Mucosa of stomach (tissue), 1 donor: ENCODE results near the gene TSPAN5.

ENCODE experiments used
- H3K27me3 ChIP-seq: one replicate; pipeline ENCODE4 v1.7.0; 2013; ENCODE audit warnings: mild to moderate bottlenecking, low read length; ENCODE audit not compliant: control insufficient read depth, insufficient read depth
- H3K36me3 ChIP-seq: one replicate; pipeline ENCODE4 v1.7.0; 2013; ENCODE audit warnings: low read length; ENCODE audit not compliant: control insufficient read depth, insufficient read depth
- H3K4me1 ChIP-seq: one replicate; pipeline ENCODE4 v1.7.0; 2013; ENCODE audit warnings: mild to moderate bottlenecking, low read length; ENCODE audit not compliant: control insufficient read depth, insufficient read depth
- H3K4me3 ChIP-seq: one replicate; pipeline ENCODE4 v1.7.0; 2013; ENCODE audit warnings: low read length
- H3K9ac ChIP-seq: one replicate; pipeline ENCODE4 v1.7.0; 2013; ENCODE audit warnings: mild to moderate bottlenecking, low read length, moderate library complexity
- H3K9me3 ChIP-seq: one replicate; pipeline ENCODE4 v1.7.0; 2013; ENCODE audit warnings: mild to moderate bottlenecking, low read length, moderate library complexity; ENCODE audit not compliant: control insufficient read depth
- donor health status: Pancreatic carcinoma.

Gene TSPAN5

GRCh38 chr4:98686847-98687246 is 28.4 kb upstream of the TSPAN5 start:
- Histone ChIP-seq H3K27me3 (no peaks in the 10 kb centered on the region), H3K4me1 (peaks cover 20% of the 10 kb centered on the region), H3K4me3 (no peak overlapping the region)

GRCh38 chr4:98686043-98686707 is 27.8 kb upstream of the TSPAN5 start:
- H3K9me3 ChIP-seq = no peaks in the 10 kb centered on the region
- no peaks in the 10 kb centered on the region for H3K36me3 ChIP-seq
- H3K4me3 ChIP-seq = no peak overlapping the region
- H3K4me1 ChIP-seq = peaks cover 20% of the 10 kb centered on the region
- H3K9ac ChIP-seq = no peak overlapping the region
- H3K27me3 ChIP-seq = no peaks in the 10 kb centered on the region

More at GRCh38 chr4:98686847-98687246, 28.4 kb upstream of the TSPAN5 start:
- no peaks in the 10 kb centered on the region for H3K36me3 ChIP-seq
- no peak overlapping the region for H3K9ac ChIP-seq
- H3K9me3 ChIP-seq = no peaks in the 10 kb centered on the region

GRCh38 chr4:98685225-98686042 is 27.0 kb upstream of the TSPAN5 start:
- Histone ChIP-seq H3K4me3 (no peak overlapping the region), H3K9me3 (no peaks in the 10 kb centered on the region), H3K4me1 (peaks cover 20% of the 10 kb centered on the region), H3K9ac (no peak overlapping the region), H3K36me3 (no peaks in the 10 kb centered on the region), H3K27me3 (no peaks in the 10 kb centered on the region)

GRCh38 chr4:98682719-98683118 is 24.3 kb upstream of the TSPAN5 start:
- no peak overlapping the region for H3K9ac ChIP-seq
- H3K36me3 ChIP-seq = no peaks in the 10 kb centered on the region
- no peak overlapping the region for H3K4me3 ChIP-seq
- peaks cover 20% of the 10 kb centered on the region for H3K4me1 ChIP-seq
- H3K9me3 ChIP-seq = no peaks in the 10 kb centered on the region
- H3K27me3 ChIP-seq = no peaks in the 10 kb centered on the region

GRCh38 chr4:98680806-98681205 is 22.4 kb upstream of the TSPAN5 start:
- H3K9me3 ChIP-seq = no peaks in the 10 kb centered on the region
- no peak overlapping the region for H3K4me3 ChIP-seq
- no peak overlapping the region for H3K9ac ChIP-seq
- H3K36me3 ChIP-seq = no peaks in the 10 kb centered on the region
- peaks cover 20% of the 10 kb centered on the region for H3K4me1 ChIP-seq
- no peaks in the 10 kb centered on the region for H3K27me3 ChIP-seq

- Histone ChIP-seq H3K27me3 (no peaks in the 10 kb centered on the region), H3K9ac (no peak overlapping the region), H3K9me3 (no peaks in the 10 kb centered on the region), H3K4me1 (peaks cover 11% of the 10 kb centered on the region), H3K36me3 (no peaks in the 10 kb centered on the region), H3K4me3 (no peak overlapping the region)
Measured at GRCh38 chr4:98679738-98680137, 21.3 kb upstream of the TSPAN5 start.

GRCh38 chr4:98677799-98678198 is 19.4 kb upstream of the TSPAN5 start:
- Histone ChIP-seq H3K36me3 (no peaks in the 10 kb centered on the region), H3K9me3 (no peaks in the 10 kb centered on the region), H3K9ac (no peak overlapping the region), H3K27me3 (no peaks in the 10 kb centered on the region), H3K4me1 (peaks cover 5% of the 10 kb centered on the region), H3K4me3 (no peak overlapping the region)

- no peak overlapping the region for H3K9ac ChIP-seq
- H3K9me3 ChIP-seq = no peaks in the 10 kb centered on the region
- H3K4me3 ChIP-seq = no peak overlapping the region
- H3K27me3 ChIP-seq = no peaks in the 10 kb centered on the region
- H3K36me3 ChIP-seq = no peaks in the 10 kb centered on the region
- H3K4me1 ChIP-seq = no peaks in the 10 kb centered on the region
Measured at GRCh38 chr4:98674404-98675173, 16.2 kb upstream of the TSPAN5 start.

GRCh38 chr4:98673978-98674377 is 15.6 kb upstream of the TSPAN5 start:
- Histone ChIP-seq H3K4me1 (no peaks in the 10 kb centered on the region), H3K36me3 (no peaks in the 10 kb centered on the region), H3K27me3 (no peaks in the 10 kb centered on the region), H3K4me3 (no peak overlapping the region), H3K9ac (no peak overlapping the region), H3K9me3 (no peaks in the 10 kb centered on the region)

GRCh38 chr4:98673288-98673644 is 14.9 kb upstream of the TSPAN5 start:
- no peaks in the 10 kb centered on the region for H3K4me1 ChIP-seq
- no peak overlapping the region for H3K4me3 ChIP-seq
- H3K27me3 ChIP-seq = no peaks in the 10 kb centered on the region
- H3K9ac ChIP-seq = no peak overlapping the region
- no peaks in the 10 kb centered on the region for H3K36me3 ChIP-seq
- no peaks in the 10 kb centered on the region for H3K9me3 ChIP-seq

GRCh38 chr4:98672583-98673287 is 14.3 kb upstream of the TSPAN5 start:
- Histone ChIP-seq H3K4me3 (no peak overlapping the region), H3K4me1 (no peaks in the 10 kb centered on the region), H3K9me3 (no peaks in the 10 kb centered on the region)

More at GRCh38 chr4:98672583-98673287, 14.3 kb upstream of the TSPAN5 start:
- Histone ChIP-seq H3K36me3 (no peaks in the 10 kb centered on the region), H3K9ac (no peak overlapping the region), H3K27me3 (no peaks in the 10 kb centered on the region)
